Bladder microvascular endothelial cell (primary cell): ENCODE measurements around the gene PPP3CA. TPM values are rescaled to one million over a fixed set of nuclear protein-coding genes. Genes with fewer than 3 reads are reported as not detected.

Experiments
- total RNA-seq: library from RNA; depleted of rRNA; stranded (reverse); fragments of >200 nt; gene quantifications from 2 replicates; pipeline ENCODE4 v1.2.3, GENCODE V29; 2014

PPP3CA gene
- total RNA-seq = 48.9 and 82.4 TPM in 2 replicates

DNA sequence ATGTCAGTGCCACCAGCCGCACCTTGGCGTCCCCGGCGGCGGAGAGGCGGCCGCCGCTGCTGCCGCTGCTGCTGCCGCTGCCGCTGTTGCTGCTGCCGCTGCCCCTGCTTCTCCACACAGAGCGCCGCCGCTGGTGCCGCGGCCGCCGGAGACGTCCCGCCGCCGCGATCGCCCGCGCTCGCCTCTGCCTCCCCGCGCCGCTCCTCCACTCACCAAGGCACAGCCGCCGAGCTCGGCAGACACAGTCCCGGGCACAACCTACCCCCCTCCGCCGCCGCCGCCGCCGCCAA, at the start of gene PPP3CA:
Gene PPP3CA (minus strand): TSS at position 260 of the 290 bp plus-strand sequence.

